Measurements from ENCODE around the gene ZNF92.

DNA sequence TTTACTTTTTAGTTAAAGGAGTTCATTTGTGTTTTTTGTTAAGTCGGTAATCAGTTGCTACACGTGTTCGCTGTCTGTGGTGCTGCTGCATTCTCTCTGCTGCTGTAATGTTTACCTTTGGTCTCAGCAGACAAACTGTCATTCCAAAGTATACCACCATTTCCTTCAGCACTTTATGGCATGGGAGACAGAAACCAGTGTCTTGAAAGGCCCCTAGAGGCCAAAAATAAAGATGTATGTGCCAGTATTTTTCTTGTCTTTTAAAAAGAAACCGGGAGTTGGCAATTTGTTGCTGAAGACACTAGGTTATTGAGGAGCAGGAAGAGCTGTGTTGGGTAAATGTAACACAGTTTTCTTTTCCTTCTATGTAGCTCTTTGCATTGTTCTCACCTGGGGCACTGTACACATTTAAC is 24.1 kb downstream of the ZNF92 start:
- no peak for TF ChIP-seq POLR2A (IDR thresholded peaks at IDR 0.05)
- TF ChIP-seq, protein P1, sequence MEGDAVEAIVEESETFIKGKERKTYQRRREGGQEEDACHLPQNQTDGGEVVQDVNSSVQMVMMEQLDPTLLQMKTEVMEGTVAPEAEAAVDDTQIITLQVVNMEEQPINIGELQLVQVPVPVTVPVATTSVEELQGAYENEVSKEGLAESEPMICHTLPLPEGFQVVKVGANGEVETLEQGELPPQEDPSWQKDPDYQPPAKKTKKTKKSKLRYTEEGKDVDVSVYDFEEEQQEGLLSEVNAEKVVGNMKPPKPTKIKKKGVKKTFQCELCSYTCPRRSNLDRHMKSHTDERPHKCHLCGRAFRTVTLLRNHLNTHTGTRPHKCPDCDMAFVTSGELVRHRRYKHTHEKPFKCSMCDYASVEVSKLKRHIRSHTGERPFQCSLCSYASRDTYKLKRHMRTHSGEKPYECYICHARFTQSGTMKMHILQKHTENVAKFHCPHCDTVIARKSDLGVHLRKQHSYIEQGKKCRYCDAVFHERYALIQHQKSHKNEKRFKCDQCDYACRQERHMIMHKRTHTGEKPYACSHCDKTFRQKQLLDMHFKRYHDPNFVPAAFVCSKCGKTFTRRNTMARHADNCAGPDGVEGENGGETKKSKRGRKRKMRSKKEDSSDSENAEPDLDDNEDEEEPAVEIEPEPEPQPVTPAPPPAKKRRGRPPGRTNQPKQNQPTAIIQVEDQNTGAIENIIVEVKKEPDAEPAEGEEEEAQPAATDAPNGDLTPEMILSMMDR (IDR thresholded peaks at IDR 0.05): no peak
- no peak for TF ChIP-seq POLR2AphosphoS5 (IDR thresholded peaks at IDR 0.05; ENCODE audit: insufficient read depth in 1 of 2, low read depth in 1 of 2)
